Endothelial cell of umbilical vein (primary cell): ENCODE data around the gene EVC2. TPM values are rescaled to one million over a fixed set of nuclear protein-coding genes. Genes with fewer than 3 reads are reported as not detected.

Experiments
- BruUV-seq: library from RNA; stranded (reverse); fragments of 400-500 nt; replicated peaks from 2 replicates; lab custom pipeline; 2021; lab: Mats Ljungman, UMichigan
- CTCF ChIA-PET: fragments of 300-600, 350-600 bp; sonication (Branson Sonifier 250); formaldehyde crosslinking; loops from one replicate; lab custom pipeline; 2021; ENCODE audit warnings: antibody characterized with exemption, inconsistent platforms; lab: Charles Lee
- POLR2A ChIA-PET: fragments of 300-600, 350-600 bp; sonication (Branson Sonifier 250); formaldehyde crosslinking; loops from one replicate; lab custom pipeline; 2021; ENCODE audit warnings: antibody characterized with exemption, inconsistent platforms; lab: Charles Lee
- DNase-seq: peaks from one replicate; pipeline ENCODE4 v3.0.0-alpha.2; 2011; ENCODE audit warnings: low read depth, low spot score
- FAIRE-seq: peaks from 2 replicates; lab custom pipeline; 2011; peaks lifted over from hg19 to GRCh38; lab: Jason Lieb, UNC
- H2AFZ ChIP-seq: 2 replicates; pipeline ENCODE4 v1.6.0; 2012; ENCODE audit warnings: low read depth, low read length, control low read depth, inconsistent platforms
- H3K27ac ChIP-seq: 2 replicates; pipeline ENCODE4 v1.5.1; 2011; ENCODE audit warnings: low read depth, mild to moderate bottlenecking, control low read depth, low read length, moderate library complexity; ENCODE audit not compliant: insufficient read depth
- H3K27me3 ChIP-seq, 2 experiments: 2 replicates each; pipeline versions ENCODE4 v1.6.0 to v1.6.1; 2011; ENCODE audit warnings: low read length in 2 of 2, mixed read lengths in 1 of 2; ENCODE audit not compliant: control insufficient read depth in 2 of 2, insufficient read depth in 2 of 2
- H3K36me3 ChIP-seq, 2 experiments: 2 replicates in 1 of 2; 3 replicates in 1 of 2; pipeline ENCODE4 v1.5.1; 2011; ENCODE audit warnings: low read length in 2 of 2, mild to moderate bottlenecking in 1 of 2, moderate library complexity in 1 of 2; ENCODE audit not compliant: control insufficient read depth in 2 of 2, insufficient read depth in 2 of 2; ENCODE audit errors: extremely low read depth in 1 of 2
- H3K4me1 ChIP-seq: 3 replicates; pipeline ENCODE4 v1.5.1; 2011; ENCODE audit warnings: mild to moderate bottlenecking, low read length; ENCODE audit not compliant: control insufficient read depth, insufficient read depth; ENCODE audit errors: extremely low read depth
- H3K4me2 ChIP-seq: 2 replicates; pipeline ENCODE4 v1.6.1; 2011; ENCODE audit warnings: low read length, control low read depth, mixed read lengths; ENCODE audit not compliant: insufficient read depth
- H3K4me3 ChIP-seq, 3 experiments: fragments of 200-600 bp in 1 of 3; sonication (generic), shearing (Covaris generic) in 1 of 3; replicated peaks in 1 of 3; 2 replicates each; pipeline ENCODE4 v1.5.1; 2011 to 2016; ENCODE audit warnings: control low read depth in 3 of 3, low read length in 3 of 3, mild to moderate bottlenecking in 2 of 3, inconsistent platforms in 1 of 3, low read depth in 1 of 3, moderate library complexity in 1 of 3; ENCODE audit not compliant: insufficient read depth in 1 of 3
- H3K79me2 ChIP-seq: 2 replicates; pipeline ENCODE4 v1.6.0; 2012; ENCODE audit warnings: low read length, inconsistent platforms; ENCODE audit not compliant: control insufficient read depth, insufficient read depth
- H3K9ac ChIP-seq: replicated peaks from 2 replicates; pipeline ENCODE3; 2011; ENCODE audit warnings: low read length, control low read depth; ENCODE audit not compliant: insufficient read depth; ENCODE audit errors: extremely low read depth
- H3K9me1 ChIP-seq: replicated peaks from 3 replicates; pipeline ENCODE4 v1.6.0; 2011; ENCODE audit warnings: mild to moderate bottlenecking, low read length; ENCODE audit not compliant: control insufficient read depth, insufficient read depth; ENCODE audit errors: extremely low read depth
- H3K9me3 ChIP-seq: replicated peaks from 2 replicates; pipeline ENCODE4 v1.5.1; 2012; ENCODE audit warnings: low read length, inconsistent platforms; ENCODE audit not compliant: control insufficient read depth, insufficient read depth
- H4K20me1 ChIP-seq: replicated peaks from 2 replicates; pipeline ENCODE3; 2011; ENCODE audit warnings: mild to moderate bottlenecking, low read length; ENCODE audit not compliant: control insufficient read depth, insufficient read depth; ENCODE audit errors: extremely low read depth
- EZH2 ChIP-seq: IDR thresholded peaks from 2 replicates; pipeline ENCODE4 v1.6.1; 2012; ENCODE audit warnings: borderline replicate concordance, low read depth, mild to moderate bottlenecking, moderate library complexity, low read length, inconsistent platforms; ENCODE audit not compliant: severe bottlenecking
- FOS ChIP-seq: IDR thresholded peaks from 2 replicates; pipeline ENCODE4 v1.6.1; 2011; ENCODE audit warnings: mild to moderate bottlenecking, low read length, moderate library complexity, borderline replicate concordance; ENCODE audit not compliant: insufficient read depth
- GATA2 ChIP-seq: IDR thresholded peaks from 2 replicates; pipeline ENCODE4 v1.7.0; 2011; ENCODE audit warnings: low read depth, mild to moderate bottlenecking, moderate library complexity, mixed read lengths, low read length; ENCODE audit not compliant: insufficient read length, insufficient read depth
- JUN ChIP-seq: IDR thresholded peaks from 2 replicates; pipeline ENCODE4 v1.6.1; 2011; ENCODE audit warnings: borderline replicate concordance, low read depth; ENCODE audit not compliant: insufficient read length, insufficient read depth
- MYC ChIP-seq: IDR thresholded peaks from one replicate; pipeline ENCODE4 v1.6.1; 2011; ENCODE audit warnings: mild to moderate bottlenecking, low read depth, low read length
- POLR2A ChIP-seq: IDR thresholded peaks from 2 replicates; pipeline ENCODE4 v1.6.1; 2012; ENCODE audit warnings: low read depth, mild to moderate bottlenecking, control low read depth, low read length
- POLR2AphosphoS5 ChIP-seq: IDR thresholded peaks from 2 replicates; pipeline ENCODE4 v1.6.1; 2012; ENCODE audit warnings: low read depth, mild to moderate bottlenecking, control low read depth, low read length, moderate library complexity; ENCODE audit not compliant: insufficient read depth
- dilution Hi-C: fragments of 300-500 bp; cut with MboI; formaldehyde crosslinking; loops from one replicate; pipeline ENCODE4 v1.15.0; 2019; ENCODE audit warnings: low sequenced_read_pairs; ENCODE audit not compliant: extremely low pct_ligation_motif_present
- intact Hi-C: fragments of 100-400 bp; cut with micrococcal nuclease; formaldehyde crosslinking; loops from one replicate; pipeline ENCODE4 v1.10.0; 2022
- polyA plus RNA-seq, 4 experiments: library from polyadenylated mRNA; depleted of rRNA in 3 of 4; stranded (reverse) in 3 of 4; unstranded in 1 of 4; fragments of >200 nt; gene quantifications; 2 replicates each; pipeline versions ENCODE4 v1.2.1 to v1.2.3, GENCODE V29; 2011 to 2012; ENCODE audit warnings: missing spikeins in 1 of 4
- total RNA-seq: library from RNA; stranded (reverse); gene quantifications from 2 replicates; pipeline ENCODE4 v1.2.3, GENCODE V29; 2021
- TF ChIP-seq, protein P1 (sequence below): IDR thresholded peaks from 2 replicates; pipeline ENCODE4 v1.6.1; 2011; ENCODE audit not compliant: insufficient read depth, insufficient read length
- TF ChIP-seq, protein P2 (sequence below), 2 donors: IDR thresholded peaks; 1 replicate in 1 of 2; 2 replicates in 1 of 2; pipeline ENCODE4 v1.5.1; 2011; ENCODE audit warnings: low read length in 2 of 2, mild to moderate bottlenecking in 2 of 2, moderate library complexity in 2 of 2, control low read depth in 1 of 2, inconsistent platforms in 1 of 2, low read depth in 1 of 2; ENCODE audit not compliant: insufficient read depth in 1 of 2; ENCODE audit errors: extremely low read depth in 1 of 2

The EVC2 gene
- total and polyA plus RNA-seq, 2 donors (not counting 3 experiments of a cell fraction or from before 2014, with no cell fraction given): 1.7 to 8.8 TPM

DNA sequence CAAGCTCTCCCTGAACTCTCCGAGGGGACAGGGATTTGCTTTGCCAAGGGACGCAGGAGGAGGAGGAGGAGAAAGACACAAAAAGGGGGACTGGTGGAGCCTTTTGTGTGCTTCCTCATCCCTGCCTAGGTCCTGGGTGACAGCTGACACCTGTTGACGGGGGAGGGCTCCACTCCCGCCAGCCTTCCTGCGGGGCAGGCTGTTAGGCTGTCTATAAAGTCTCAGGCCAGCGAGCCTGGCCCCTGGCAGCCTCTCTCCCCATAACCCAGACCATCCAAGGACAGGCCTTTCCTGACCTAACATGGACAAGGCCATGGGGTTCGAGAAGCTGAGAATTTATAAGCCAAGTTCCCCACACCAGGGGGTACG, 832 bp upstream of the EVC2 start:
- Histone ChIP-seq H3K4me2 (no peak overlapping the region), H3K4me1 (peaks cover 24% of the 10 kb centered on the region), H3K36me3 (peaks cover 0 to 3% of the 10 kb centered on the region in 2 experiments), H2AFZ (no peak overlapping the region), H3K9me3 (no peaks in the 10 kb centered on the region), H3K27ac (no peak overlapping the region), H3K9me1 (no peaks in the 10 kb centered on the region), H3K9ac (no peak overlapping the region), H3K4me3 (no peak overlapping the region), H4K20me1 (no peaks in the 10 kb centered on the region), H3K79me2 (peaks cover 18% of the 10 kb centered on the region), H3K27me3 (no peaks in the 10 kb centered on the region)
- FAIRE-seq (no peak), DNase-seq (no peak)
- dilution Hi-C loops: no loop called here
- ChIA-PET CTCF (interaction anchor here (0.8 to 2.8 kb wide), 3 partner anchors 43 to 77 kb away, joined by 3 to 9 read pairs (median 3); no protein-coding TSS in a partner anchor), POLR2A (no interaction called here)
- TF ChIP-seq POLR2AphosphoS5: no peak
- no peak for TF ChIP-seq GATA2
- TF ChIP-seq MYC: no peak
- TF ChIP-seq JUN: no peak
- TF ChIP-seq, protein P1, sequence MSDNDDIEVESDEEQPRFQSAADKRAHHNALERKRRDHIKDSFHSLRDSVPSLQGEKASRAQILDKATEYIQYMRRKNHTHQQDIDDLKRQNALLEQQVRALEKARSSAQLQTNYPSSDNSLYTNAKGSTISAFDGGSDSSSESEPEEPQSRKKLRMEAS: no peak
- TF ChIP-seq, protein P2, sequence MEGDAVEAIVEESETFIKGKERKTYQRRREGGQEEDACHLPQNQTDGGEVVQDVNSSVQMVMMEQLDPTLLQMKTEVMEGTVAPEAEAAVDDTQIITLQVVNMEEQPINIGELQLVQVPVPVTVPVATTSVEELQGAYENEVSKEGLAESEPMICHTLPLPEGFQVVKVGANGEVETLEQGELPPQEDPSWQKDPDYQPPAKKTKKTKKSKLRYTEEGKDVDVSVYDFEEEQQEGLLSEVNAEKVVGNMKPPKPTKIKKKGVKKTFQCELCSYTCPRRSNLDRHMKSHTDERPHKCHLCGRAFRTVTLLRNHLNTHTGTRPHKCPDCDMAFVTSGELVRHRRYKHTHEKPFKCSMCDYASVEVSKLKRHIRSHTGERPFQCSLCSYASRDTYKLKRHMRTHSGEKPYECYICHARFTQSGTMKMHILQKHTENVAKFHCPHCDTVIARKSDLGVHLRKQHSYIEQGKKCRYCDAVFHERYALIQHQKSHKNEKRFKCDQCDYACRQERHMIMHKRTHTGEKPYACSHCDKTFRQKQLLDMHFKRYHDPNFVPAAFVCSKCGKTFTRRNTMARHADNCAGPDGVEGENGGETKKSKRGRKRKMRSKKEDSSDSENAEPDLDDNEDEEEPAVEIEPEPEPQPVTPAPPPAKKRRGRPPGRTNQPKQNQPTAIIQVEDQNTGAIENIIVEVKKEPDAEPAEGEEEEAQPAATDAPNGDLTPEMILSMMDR (IDR thresholded peaks at IDR 0.05; ENCODE audit: extremely low read depth in 1 of 2, insufficient read depth in 1 of 2, low read depth in 1 of 2, low read length in 2 of 2): no peak
- no peak for TF ChIP-seq FOS
- TF ChIP-seq EZH2: no peak
- TF ChIP-seq POLR2A: no peak
- BruUV-seq: no TSS peak
- intact Hi-C loops: no loop called here
